ENCODE data around the gene CES2.

The CES2 gene

DNA sequence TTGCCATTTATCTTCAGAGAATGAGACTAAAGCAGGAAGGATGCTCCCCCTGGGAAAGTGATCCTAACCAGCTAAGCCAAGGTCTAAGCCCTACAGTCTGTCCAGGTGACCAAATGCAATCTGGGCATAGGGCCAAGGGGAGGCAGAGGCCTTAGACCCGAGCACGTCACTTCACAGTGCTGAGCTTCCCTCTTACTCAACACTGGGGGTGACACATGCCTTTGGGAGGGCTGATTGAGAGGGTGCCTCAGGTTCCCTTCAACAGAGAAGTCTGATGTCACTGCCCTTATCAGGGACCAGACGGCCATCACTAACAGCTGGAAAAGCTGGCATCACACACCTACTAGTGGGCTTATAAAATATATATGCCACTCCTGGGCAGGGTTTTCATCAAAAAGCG is 5.1 kb upstream of the CES2 start (continued):
- TF ChIP-seq, protein P1, sequence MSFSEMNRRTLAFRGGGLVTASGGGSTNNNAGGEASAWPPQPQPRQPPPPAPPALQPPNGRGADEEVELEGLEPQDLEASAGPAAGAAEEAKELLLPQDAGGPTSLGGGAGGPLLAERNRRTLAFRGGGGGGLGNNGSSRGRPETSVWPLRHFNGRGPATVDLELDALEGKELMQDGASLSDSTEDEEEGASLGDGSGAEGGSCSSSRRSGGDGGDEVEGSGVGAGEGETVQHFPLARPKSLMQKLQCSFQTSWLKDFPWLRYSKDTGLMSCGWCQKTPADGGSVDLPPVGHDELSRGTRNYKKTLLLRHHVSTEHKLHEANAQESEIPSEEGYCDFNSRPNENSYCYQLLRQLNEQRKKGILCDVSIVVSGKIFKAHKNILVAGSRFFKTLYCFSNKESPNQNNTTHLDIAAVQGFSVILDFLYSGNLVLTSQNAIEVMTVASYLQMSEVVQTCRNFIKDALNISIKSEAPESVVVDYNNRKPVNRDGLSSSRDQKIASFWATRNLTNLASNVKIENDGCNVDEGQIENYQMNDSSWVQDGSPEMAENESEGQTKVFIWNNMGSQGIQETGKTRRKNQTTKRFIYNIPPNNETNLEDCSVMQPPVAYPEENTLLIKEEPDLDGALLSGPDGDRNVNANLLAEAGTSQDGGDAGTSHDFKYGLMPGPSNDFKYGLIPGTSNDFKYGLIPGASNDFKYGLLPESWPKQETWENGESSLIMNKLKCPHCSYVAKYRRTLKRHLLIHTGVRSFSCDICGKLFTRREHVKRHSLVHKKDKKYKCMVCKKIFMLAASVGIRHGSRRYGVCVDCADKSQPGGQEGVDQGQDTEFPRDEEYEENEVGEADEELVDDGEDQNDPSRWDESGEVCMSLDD (tag by site-specific recombination; IDR thresholded peaks at IDR 0.05): no peak
- no peak for TF ChIP-seq OVOL3 (tag by site-specific recombination; IDR thresholded peaks at IDR 0.05)
- no peak for TF ChIP-seq ZNF211 (tag by site-specific recombination; IDR thresholded peaks at IDR 0.05; ENCODE audit: low read depth)
- TF ChIP-seq ZNF677 (tag by site-specific recombination; IDR thresholded peaks at IDR 0.05): no peak
- TF ChIP-seq, protein P2, sequence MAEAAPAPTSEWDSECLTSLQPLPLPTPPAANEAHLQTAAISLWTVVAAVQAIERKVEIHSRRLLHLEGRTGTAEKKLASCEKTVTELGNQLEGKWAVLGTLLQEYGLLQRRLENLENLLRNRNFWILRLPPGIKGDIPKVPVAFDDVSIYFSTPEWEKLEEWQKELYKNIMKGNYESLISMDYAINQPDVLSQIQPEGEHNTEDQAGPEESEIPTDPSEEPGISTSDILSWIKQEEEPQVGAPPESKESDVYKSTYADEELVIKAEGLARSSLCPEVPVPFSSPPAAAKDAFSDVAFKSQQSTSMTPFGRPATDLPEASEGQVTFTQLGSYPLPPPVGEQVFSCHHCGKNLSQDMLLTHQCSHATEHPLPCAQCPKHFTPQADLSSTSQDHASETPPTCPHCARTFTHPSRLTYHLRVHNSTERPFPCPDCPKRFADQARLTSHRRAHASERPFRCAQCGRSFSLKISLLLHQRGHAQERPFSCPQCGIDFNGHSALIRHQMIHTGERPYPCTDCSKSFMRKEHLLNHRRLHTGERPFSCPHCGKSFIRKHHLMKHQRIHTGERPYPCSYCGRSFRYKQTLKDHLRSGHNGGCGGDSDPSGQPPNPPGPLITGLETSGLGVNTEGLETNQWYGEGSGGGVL (tag by site-specific recombination; IDR thresholded peaks at IDR 0.05): peak; percentile 78
- no peak for TF ChIP-seq ZNF549 (tag by site-specific recombination; IDR thresholded peaks at IDR 0.05)
- TF ChIP-seq ZNF248 (tag by site-specific recombination; IDR thresholded peaks at IDR 0.05): no peak
- no peak for TF ChIP-seq ZNF473 (tag by site-specific recombination; IDR thresholded peaks at IDR 0.05)
- TF ChIP-seq ZNF423 (tag by site-specific recombination; IDR thresholded peaks at IDR 0.05): no peak
- TF ChIP-seq KLF9 (tag by site-specific recombination; IDR thresholded peaks at IDR 0.05; ENCODE audit: low read depth): no peak
- TF ChIP-seq SP7 (tag by site-specific recombination; IDR thresholded peaks at IDR 0.05): 0 out of 2 replicates have a peak, but pooled peaks have one; percentile 32
- no peak for TF ChIP-seq BCL11A (tag by site-specific recombination; IDR thresholded peaks at IDR 0.05; ENCODE audit: low read depth)
- TF ChIP-seq REPIN1 (tag by site-specific recombination; IDR thresholded peaks at IDR 0.05; ENCODE audit: low read depth): no peak
- no peak for TF ChIP-seq YY2 (tag by site-specific recombination; IDR thresholded peaks at IDR 0.05)
- no peak for TF ChIP-seq SCRT2 (tag by site-specific recombination; IDR thresholded peaks at IDR 0.05)
- TF ChIP-seq, protein P3, sequence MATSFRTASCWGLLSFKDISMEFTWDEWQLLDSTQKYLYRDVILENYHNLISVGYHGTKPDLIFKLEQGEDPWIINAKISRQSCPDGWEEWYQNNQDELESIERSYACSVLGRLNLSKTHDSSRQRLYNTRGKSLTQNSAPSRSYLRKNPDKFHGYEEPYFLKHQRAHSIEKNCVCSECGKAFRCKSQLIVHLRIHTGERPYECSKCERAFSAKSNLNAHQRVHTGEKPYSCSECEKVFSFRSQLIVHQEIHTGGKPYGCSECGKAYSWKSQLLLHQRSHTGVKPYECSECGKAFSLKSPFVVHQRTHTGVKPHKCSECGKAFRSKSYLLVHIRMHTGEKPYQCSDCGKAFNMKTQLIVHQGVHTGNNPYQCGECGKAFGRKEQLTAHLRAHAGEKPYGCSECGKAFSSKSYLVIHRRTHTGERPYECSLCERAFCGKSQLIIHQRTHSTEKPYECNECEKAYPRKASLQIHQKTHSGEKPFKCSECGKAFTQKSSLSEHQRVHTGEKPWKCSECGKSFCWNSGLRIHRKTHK (tag by site-specific recombination; IDR thresholded peaks at IDR 0.05): no peak
- TF ChIP-seq ZNF777 (tag by site-specific recombination; IDR thresholded peaks at IDR 0.05; ENCODE audit: borderline replicate concordance): no peak
- peak; percentile 65; the same call in 1 of the 2 replicates for TF ChIP-seq ZNF629 (tag by site-specific recombination; IDR thresholded peaks at IDR 0.05)
- no peak for TF ChIP-seq ZNF221 (tag by site-specific recombination; IDR thresholded peaks at IDR 0.05; ENCODE audit: borderline replicate concordance)
- no peak for TF ChIP-seq KLF16 (tag by site-specific recombination; IDR thresholded peaks at IDR 0.05)
- TF ChIP-seq SCRT1 (tag by site-specific recombination; IDR thresholded peaks at IDR 0.05; ENCODE audit: borderline replicate concordance): no peak
- TF ChIP-seq, protein P4, sequence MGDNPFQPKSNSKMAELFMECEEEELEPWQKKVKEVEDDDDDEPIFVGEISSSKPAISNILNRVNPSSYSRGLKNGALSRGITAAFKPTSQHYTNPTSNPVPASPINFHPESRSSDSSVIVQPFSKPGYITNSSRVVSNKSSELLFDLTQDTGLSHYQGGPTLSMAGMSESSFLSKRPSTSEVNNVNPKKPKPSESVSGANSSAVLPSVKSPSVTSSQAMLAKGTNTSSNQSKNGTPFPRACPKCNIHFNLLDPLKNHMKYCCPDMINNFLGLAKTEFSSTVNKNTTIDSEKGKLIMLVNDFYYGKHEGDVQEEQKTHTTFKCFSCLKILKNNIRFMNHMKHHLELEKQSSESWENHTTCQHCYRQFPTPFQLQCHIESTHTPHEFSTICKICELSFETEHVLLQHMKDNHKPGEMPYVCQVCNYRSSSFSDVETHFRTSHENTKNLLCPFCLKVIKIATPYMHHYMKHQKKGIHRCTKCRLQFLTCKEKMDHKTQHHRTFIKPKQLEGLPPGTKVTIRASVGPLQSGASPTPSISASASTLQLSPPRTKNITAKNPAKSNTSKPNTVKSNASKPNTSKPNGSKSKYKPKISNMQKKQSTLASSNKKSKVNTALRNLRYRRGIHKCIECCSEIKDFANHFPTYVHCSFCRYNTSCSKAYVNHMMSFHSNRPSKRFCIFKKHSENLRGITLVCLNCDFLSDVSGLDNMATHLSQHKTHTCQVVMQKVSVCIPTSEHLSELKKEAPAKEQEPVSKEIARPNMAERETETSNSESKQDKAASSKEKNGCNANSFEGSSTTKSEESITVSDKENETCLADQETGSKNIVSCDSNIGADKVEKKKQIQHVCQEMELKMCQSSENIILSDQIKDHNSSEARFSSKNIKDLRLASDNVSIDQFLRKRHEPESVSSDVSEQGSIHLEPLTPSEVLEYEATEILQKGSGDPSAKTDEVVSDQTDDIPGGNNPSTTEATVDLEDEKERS (tag by site-specific recombination; IDR thresholded peaks at IDR 0.05): no peak
- no peak for TF ChIP-seq ZNF555 (tag by site-specific recombination; conservative IDR thresholded peaks at IDR 0.05)
- no peak for TF ChIP-seq ZBTB7A (tag by site-specific recombination; IDR thresholded peaks at IDR 0.05; ENCODE audit: low read depth)
- TF ChIP-seq ZFHX2 (tag by site-specific recombination; conservative IDR thresholded peaks at IDR 0.05): no peak
- TF ChIP-seq, protein P5, sequence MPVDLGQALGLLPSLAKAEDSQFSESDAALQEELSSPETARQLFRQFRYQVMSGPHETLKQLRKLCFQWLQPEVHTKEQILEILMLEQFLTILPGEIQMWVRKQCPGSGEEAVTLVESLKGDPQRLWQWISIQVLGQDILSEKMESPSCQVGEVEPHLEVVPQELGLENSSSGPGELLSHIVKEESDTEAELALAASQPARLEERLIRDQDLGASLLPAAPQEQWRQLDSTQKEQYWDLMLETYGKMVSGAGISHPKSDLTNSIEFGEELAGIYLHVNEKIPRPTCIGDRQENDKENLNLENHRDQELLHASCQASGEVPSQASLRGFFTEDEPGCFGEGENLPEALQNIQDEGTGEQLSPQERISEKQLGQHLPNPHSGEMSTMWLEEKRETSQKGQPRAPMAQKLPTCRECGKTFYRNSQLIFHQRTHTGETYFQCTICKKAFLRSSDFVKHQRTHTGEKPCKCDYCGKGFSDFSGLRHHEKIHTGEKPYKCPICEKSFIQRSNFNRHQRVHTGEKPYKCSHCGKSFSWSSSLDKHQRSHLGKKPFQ (tag by site-specific recombination; IDR thresholded peaks at IDR 0.05): no peak
- TF ChIP-seq, protein P6, sequence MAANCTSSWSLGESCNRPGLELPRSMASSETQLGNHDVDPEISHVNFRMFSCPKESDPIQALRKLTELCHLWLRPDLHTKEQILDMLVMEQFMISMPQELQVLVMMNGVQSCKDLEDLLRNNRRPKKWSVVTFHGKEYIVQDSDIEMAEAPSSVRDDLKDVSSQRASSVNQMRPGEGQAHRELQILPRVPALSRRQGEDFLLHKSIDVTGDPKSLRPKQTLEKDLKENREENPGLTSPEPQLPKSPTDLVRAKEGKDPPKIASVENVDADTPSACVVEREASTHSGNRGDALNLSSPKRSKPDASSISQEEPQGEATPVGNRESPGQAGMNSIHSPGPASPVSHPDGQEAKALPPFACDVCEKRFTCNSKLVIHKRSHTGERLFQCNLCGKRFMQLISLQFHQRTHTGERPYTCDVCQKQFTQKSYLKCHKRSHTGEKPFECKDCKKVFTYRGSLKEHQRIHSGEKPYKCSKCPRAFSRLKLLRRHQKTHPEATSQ (tag by site-specific recombination; IDR thresholded peaks at IDR 0.05): no peak
- peak; percentile 88 for TF ChIP-seq ZNF10 (tag by site-specific recombination; IDR thresholded peaks at IDR 0.05)
- no peak for TF ChIP-seq ZNF514 (tag by site-specific recombination; IDR thresholded peaks at IDR 0.05)
- TF ChIP-seq ZNF433 (tag by site-specific recombination; IDR thresholded peaks at IDR 0.05; ENCODE audit: low read depth): no peak

Data from HEK293 (cell line).